HG02970 (cell line): ENCODE measurements around the gene ZNF41.

Source experiments
- ATAC-seq: cut with Tn5 transposase; IDR thresholded peaks from one replicate; pipeline ENCODE4 v1.9.1; 2021; ENCODE audit warnings: mild to moderate bottlenecking, moderate library complexity, moderate number of reproducible peaks; ENCODE audit not compliant: unreplicated experiment, low FRiP score

ZNF41 gene

GRCh38 chrX:47420265-47420664 lies 62.8 kb downstream of the ZNF41 start:
- ATAC-seq, result no peak

GRCh38 chrX:47413179-47413594 lies 69.8 kb downstream of the ZNF41 start:
- ATAC-seq, result no peak
